Common myeloid progenitor, CD34-positive (primary cell): ENCODE results near the gene WNT16.

Experiments
- CTCF ChIA-PET: fragments of 350-600 bp; sonication (Branson Sonifier 250); formaldehyde crosslinking; loops from one replicate; lab custom pipeline; 2021; ENCODE audit warnings: antibody characterized with exemption; lab: Charles Lee
- POLR2A ChIA-PET: fragments of 350-600 bp; sonication (Branson Sonifier 250); formaldehyde crosslinking; loops from one replicate; lab custom pipeline; 2021; ENCODE audit warnings: antibody characterized with exemption; lab: Charles Lee
- DNase-seq, 3 donors: peaks; one replicate each; pipeline versions ENCODE4 v3.0.0 to v3.0.0-alpha.2; 2013
- H3K27ac ChIP-seq, 2 experiments: 1 replicate in 1 of 2; 2 replicates in 1 of 2; pipeline ENCODE4 v1.7.0; 2013; ENCODE audit warnings: inconsistent platforms in 2 of 2, low read length in 2 of 2, mild to moderate bottlenecking in 2 of 2, low read depth in 1 of 2, moderate library complexity in 1 of 2; ENCODE audit not compliant: severe bottlenecking in 2 of 2, insufficient read depth in 1 of 2, poor library complexity in 1 of 2
- H3K27me3 ChIP-seq, 5 experiments: replicated peaks in 2 of 5; 1 replicate in 3 of 5; 2 replicates in 2 of 5; pipeline versions ENCODE4 v1.6.1 to v1.7.0; 2013; ENCODE audit warnings: low read length in 4 of 5, mild to moderate bottlenecking in 2 of 5, moderate library complexity in 2 of 5, inconsistent platforms in 1 of 5; ENCODE audit not compliant: insufficient read depth in 5 of 5, control insufficient read depth in 4 of 5
- H3K36me3 ChIP-seq, 4 experiments: 1 replicate in 2 of 4; 2 replicates in 2 of 4; pipeline versions ENCODE4 v1.6.1 to v1.7.0; 2013; ENCODE audit warnings: low read length in 3 of 4, control low read depth in 1 of 4, mild to moderate bottlenecking in 1 of 4; ENCODE audit not compliant: control insufficient read depth in 4 of 4, insufficient read depth in 4 of 4
- H3K4me1 ChIP-seq, 4 experiments: 1 replicate in 3 of 4; 2 replicates in 1 of 4; pipeline versions ENCODE4 v1.6.1 to v1.7.1; 2013; ENCODE audit warnings: low read length in 3 of 4, mild to moderate bottlenecking in 3 of 4, control low read depth in 1 of 4, inconsistent platforms in 1 of 4, moderate library complexity in 1 of 4; ENCODE audit not compliant: control insufficient read depth in 4 of 4, insufficient read depth in 4 of 4; ENCODE audit errors: control extremely low read depth in 1 of 4
- H3K4me3 ChIP-seq, 7 experiments: 1 replicate in 4 of 7; 2 replicates in 3 of 7; pipeline versions ENCODE4 v1.5.1 to v1.7.0; 2013; ENCODE audit warnings: mild to moderate bottlenecking in 7 of 7, low read length in 6 of 7, moderate library complexity in 6 of 7, inconsistent platforms in 2 of 7, low read depth in 2 of 7, control low read depth in 1 of 7; ENCODE audit not compliant: insufficient read depth in 4 of 7, control insufficient read depth in 1 of 7; ENCODE audit errors: extremely low read depth in 1 of 7
- H3K9me3 ChIP-seq, 5 experiments: 1 replicate in 4 of 5; 2 replicates in 1 of 5; pipeline versions ENCODE4 v1.6.1 to v1.7.1; 2013; ENCODE audit warnings: low read length in 4 of 5, mild to moderate bottlenecking in 2 of 5, inconsistent platforms in 1 of 5, low read depth in 1 of 5, moderate library complexity in 1 of 5; ENCODE audit not compliant: control insufficient read depth in 4 of 5, insufficient read depth in 2 of 5; ENCODE audit errors: control extremely low read depth in 1 of 5
- WGBS: methylation state at CpG from one replicate; pipeline ENCODE4 v1.1.5; 2013; ENCODE audit not compliant: insufficient coverage; 5-methylcytosine and 5-hydroxymethylcytosine counted together

WNT16 gene

DNA sequence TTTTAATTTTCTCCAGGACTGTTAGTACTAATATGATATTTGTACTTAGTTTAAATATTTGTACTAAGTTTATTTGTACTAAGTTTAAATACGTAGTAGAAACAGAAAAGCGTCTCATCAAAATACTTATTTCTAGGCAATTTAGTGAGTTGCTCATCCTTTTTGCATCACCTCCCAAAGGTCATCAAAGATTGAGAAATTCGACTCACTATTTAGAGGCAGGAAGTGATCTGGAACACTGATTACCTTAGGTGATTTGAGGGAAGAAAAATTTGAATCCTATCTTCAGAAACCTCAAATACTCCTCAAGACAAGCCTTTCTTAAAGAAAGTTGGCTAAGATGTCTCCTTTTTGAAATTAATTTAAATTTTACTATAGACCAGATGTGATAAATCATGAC, 14.5 kb downstream of the WNT16 start:
- CTCF ChIA-PET = no interaction called here
- Histone ChIP-seq H3K36me3 (peaks cover 0 to 11% (median 6%) of the 10 kb centered on the region in 4 experiments), H3K27me3 (peaks cover 0 to 3% (median 0%) of the 10 kb centered on the region in 5 experiments), H3K4me1 (no peaks in the 10 kb centered on the region), H3K27ac (no peak overlapping the region), H3K9me3 (no peaks in the 10 kb centered on the region), H3K4me3 (no peak overlapping the region)
- WGBS = 100% methylated on average over 1 of the region's 3 CpGs
- DNase-seq = no peak
- POLR2A ChIA-PET = no interaction called here

DNA sequence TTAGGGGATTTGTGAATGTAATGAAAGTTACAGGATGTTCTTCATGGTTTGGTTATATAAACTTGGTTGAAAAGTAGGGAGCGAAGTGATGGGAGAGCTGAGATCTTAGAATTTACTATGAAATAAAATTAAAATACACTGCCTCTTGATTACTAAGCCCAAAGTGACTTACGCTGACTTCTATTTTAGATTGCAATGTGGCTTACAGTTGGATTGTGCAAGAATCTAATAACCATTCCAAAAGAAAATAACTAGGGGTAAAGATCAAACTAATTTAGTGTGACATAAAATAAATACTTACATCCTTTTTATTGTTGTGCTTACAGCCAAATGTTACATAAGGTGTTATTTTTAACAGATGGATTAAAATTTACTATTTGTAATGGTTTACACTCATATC, 15.3 kb downstream of the WNT16 start:
- no peak overlapping the region for H3K27ac ChIP-seq
- H3K36me3 ChIP-seq = peaks cover 0 to 11% (median 6%) of the 10 kb centered on the region in 4 experiments
- CTCF ChIA-PET = no interaction called here
- H3K4me1 ChIP-seq = no peaks in the 10 kb centered on the region
- H3K27me3 ChIP-seq = peaks cover 0 to 2% (median 0%) of the 10 kb centered on the region in 5 experiments
- no peak for DNase-seq
- H3K9me3 ChIP-seq = no peaks in the 10 kb centered on the region
- WGBS = no CpG with 5 or more reads among the region's 2 CpGs
- POLR2A ChIA-PET = no interaction called here
- no peak overlapping the region for H3K4me3 ChIP-seq

DNA sequence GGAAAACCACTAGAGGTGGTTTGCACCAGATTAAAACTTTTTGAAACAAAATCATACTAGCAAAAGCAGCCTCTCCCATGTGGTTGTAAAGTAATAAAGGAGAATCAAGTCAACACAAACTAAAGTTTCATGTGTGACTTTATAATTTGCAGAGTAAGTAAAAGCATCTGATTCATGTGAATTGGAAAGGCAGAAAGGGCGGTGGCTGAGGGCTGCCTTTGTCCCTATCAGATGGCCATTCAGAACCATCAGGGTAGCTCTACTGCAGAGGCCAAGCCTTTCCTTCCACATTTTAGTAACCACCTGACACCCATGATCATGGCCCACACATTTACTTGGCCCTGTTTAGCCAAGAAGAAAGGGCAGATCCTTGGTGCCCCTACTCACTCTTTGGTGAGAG, 15.7 kb downstream of the WNT16 start:
- Histone ChIP-seq H3K36me3 (peaks cover 0 to 11% (median 6%) of the 10 kb centered on the region in 4 experiments), H3K27me3 (no peaks in the 10 kb centered on the region), H3K9me3 (no peaks in the 10 kb centered on the region), H3K4me1 (no peaks in the 10 kb centered on the region), H3K27ac (no peak overlapping the region), H3K4me3 (no peak overlapping the region)
- no CpG with 5 or more reads among the region's 1 CpG for WGBS
- ChIA-PET CTCF (no interaction called here), POLR2A (no interaction called here)
- DNase-seq = no peak

DNA sequence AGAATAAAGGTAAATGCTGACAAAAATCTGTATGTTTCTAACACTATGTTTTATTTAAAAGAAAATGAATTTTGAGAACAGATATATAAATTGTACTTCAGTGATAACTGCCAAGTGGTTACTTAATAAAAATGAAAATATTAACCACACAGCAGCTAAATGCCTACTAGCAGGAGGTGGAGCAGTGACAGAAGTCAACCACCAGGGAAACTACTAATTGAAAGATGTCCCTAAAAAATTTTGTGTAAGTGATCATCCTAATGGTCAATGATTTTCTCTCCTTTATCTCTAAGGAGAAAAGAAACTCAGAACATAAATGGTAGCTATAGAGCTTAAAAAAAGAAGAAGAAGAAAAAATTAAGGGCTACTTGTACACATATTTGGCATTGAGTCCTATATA, 22.9 kb downstream of the WNT16 start:
- Histone ChIP-seq H3K4me1 (peaks cover 0 to 6% (median 0%) of the 10 kb centered on the region in 4 experiments), H3K9me3 (no peaks in the 10 kb centered on the region), H3K4me3 (no peak overlapping the region), H3K36me3 (peaks cover 3 to 16% (median 11%) of the 10 kb centered on the region in 4 experiments), H3K27ac (no peak overlapping the region), H3K27me3 (no peaks in the 10 kb centered on the region)
- POLR2A ChIA-PET = no interaction called here
- DNase-seq = peak in 1 of 3 donors; percentile 13
- CTCF ChIA-PET = interaction anchor here (0.8 to 2.3 kb wide), 4 partner anchors 15 to 196 kb away, joined by 3 to 12 read pairs (median 4); no protein-coding TSS in a partner anchor

GRCh38 chr7:121352323-121352722, 23.5 kb downstream of the WNT16 start:
- ChIA-PET CTCF (interaction anchor here (0.8 to 2.3 kb wide), 4 partner anchors 15 to 195 kb away, joined by 3 to 12 read pairs (median 4); no protein-coding TSS in a partner anchor), POLR2A (no interaction called here)
- H3K4me3 ChIP-seq = no peak overlapping the region
- DNase-seq = no peak
- no peaks in the 10 kb centered on the region for H3K27me3 ChIP-seq
- no peaks in the 10 kb centered on the region for H3K9me3 ChIP-seq
- peaks cover 0 to 6% (median 0%) of the 10 kb centered on the region in 4 experiments for H3K4me1 ChIP-seq
- no peak overlapping the region for H3K27ac ChIP-seq
- WGBS = 40% methylated on average over 2 of the region's 3 CpGs
- H3K36me3 ChIP-seq = peaks cover 5 to 16% (median 6%) of the 10 kb centered on the region in 4 experiments

- Histone ChIP-seq H3K4me3 (no peak overlapping the region), H3K9me3 (no peaks in the 10 kb centered on the region), H3K27me3 (no peaks in the 10 kb centered on the region), H3K27ac (no peak overlapping the region), H3K36me3 (peaks cover 5 to 23% (median 10%) of the 10 kb centered on the region in 4 experiments), H3K4me1 (peaks cover 0 to 6% (median 0%) of the 10 kb centered on the region in 4 experiments)
- ChIA-PET POLR2A (no interaction called here), CTCF (interaction anchor here (1.0 kb wide), 1 partner anchor 193 kb away, joined by 3 read pairs; no protein-coding TSS in a partner anchor)
- no CpG with 5 or more reads among the region's 2 CpGs for WGBS
- DNase-seq = no peak
Observed at GRCh38 chr7:121355574-121355973, 26.8 kb downstream of the WNT16 start.

- no peaks in the 10 kb centered on the region for H3K9me3 ChIP-seq
- no peaks in the 10 kb centered on the region for H3K4me1 ChIP-seq
- H3K27ac ChIP-seq = no peak overlapping the region
- DNase-seq = no peak
- H3K36me3 ChIP-seq = peaks cover 11 to 22% (median 16%) of the 10 kb centered on the region in 4 experiments
- ChIA-PET POLR2A (no interaction called here), CTCF (interaction anchor here (1.1 to 1.3 kb wide), 3 partner anchors 13 to 189 kb away, joined by 3 to 4 read pairs (median 3); no protein-coding TSS in a partner anchor)
- 100% methylated on average over 2 of the region's 5 CpGs for WGBS
- H3K4me3 ChIP-seq = no peak overlapping the region
- H3K27me3 ChIP-seq = no peaks in the 10 kb centered on the region
Observed at GRCh38 chr7:121360564-121360963, 31.8 kb downstream of the WNT16 start.
